Measurements from ENCODE around the gene AATK.

The AATK gene

DNA sequence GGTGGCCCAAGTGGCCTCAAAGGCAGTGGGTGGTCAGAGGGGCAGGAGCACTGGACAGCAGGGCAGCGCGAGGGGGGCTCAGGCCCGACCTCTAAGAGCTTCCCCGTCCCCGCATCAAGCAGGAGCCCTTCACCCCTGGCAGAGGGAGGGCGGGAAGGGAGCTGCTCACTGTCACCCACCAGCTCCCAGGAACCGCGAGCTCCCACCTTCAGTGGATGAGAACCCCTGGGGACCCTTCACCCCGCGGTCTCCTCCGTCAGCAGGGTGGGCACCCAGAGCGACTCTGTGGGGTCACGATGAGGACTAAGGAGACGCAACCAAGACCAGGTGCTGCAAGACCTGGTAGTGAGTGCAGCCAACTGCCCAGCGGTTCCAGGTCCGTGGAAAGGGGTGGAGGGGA, 43.1 kb upstream of the AATK start:
- Mint-ChIP-seq H3K27ac (no peak overlapping the region), H3K36me3 (ENCODE audit: low read depth) (peaks cover 6% of the 10 kb centered on the region), H3K27me3 (ENCODE audit: low read depth) (no peaks in the 10 kb centered on the region), H3K4me1 (no peaks in the 10 kb centered on the region), H3K9me3 (no peaks in the 10 kb centered on the region), H3K4me3 (no peak overlapping the region)
- TF ChIP-seq, protein P1, sequence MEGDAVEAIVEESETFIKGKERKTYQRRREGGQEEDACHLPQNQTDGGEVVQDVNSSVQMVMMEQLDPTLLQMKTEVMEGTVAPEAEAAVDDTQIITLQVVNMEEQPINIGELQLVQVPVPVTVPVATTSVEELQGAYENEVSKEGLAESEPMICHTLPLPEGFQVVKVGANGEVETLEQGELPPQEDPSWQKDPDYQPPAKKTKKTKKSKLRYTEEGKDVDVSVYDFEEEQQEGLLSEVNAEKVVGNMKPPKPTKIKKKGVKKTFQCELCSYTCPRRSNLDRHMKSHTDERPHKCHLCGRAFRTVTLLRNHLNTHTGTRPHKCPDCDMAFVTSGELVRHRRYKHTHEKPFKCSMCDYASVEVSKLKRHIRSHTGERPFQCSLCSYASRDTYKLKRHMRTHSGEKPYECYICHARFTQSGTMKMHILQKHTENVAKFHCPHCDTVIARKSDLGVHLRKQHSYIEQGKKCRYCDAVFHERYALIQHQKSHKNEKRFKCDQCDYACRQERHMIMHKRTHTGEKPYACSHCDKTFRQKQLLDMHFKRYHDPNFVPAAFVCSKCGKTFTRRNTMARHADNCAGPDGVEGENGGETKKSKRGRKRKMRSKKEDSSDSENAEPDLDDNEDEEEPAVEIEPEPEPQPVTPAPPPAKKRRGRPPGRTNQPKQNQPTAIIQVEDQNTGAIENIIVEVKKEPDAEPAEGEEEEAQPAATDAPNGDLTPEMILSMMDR (IDR thresholded peaks at IDR 0.05; ENCODE audit: unreplicated experiment in 3 of 3): no peak

DNA sequence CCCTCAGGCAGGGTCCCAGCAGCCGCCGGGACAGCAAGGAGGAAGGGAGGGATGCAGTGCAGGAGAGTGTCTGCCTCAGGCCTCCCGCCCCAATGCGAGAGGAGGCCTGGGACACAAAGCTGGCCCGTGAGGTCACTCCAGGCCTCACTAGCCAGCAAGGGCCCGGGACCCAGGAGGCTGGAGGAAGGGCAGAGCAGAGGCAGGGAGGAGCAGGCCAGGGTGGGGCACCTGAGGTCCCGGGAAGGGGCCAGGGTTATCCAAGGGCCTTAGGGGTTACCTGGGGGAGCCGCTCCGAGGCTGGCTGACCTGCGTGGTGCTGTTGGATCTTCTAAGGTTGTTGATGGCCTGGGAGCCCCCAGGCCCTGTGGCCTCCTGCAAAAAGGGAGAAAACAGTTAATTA, 42.6 kb upstream of the AATK start:
- no peak overlapping the region for H3K27ac Mint-ChIP-seq
- H3K4me3 Mint-ChIP-seq: no peak overlapping the region
- TF ChIP-seq, protein P1 (IDR thresholded peaks at IDR 0.05; ENCODE audit: unreplicated experiment in 3 of 3): no peak
- H3K9me3 Mint-ChIP-seq: no peaks in the 10 kb centered on the region
- no peaks in the 10 kb centered on the region for H3K27me3 Mint-ChIP-seq (ENCODE audit: low read depth)
- no peaks in the 10 kb centered on the region for H3K4me1 Mint-ChIP-seq
- peaks cover 6% of the 10 kb centered on the region for H3K36me3 Mint-ChIP-seq (ENCODE audit: low read depth)

DNA sequence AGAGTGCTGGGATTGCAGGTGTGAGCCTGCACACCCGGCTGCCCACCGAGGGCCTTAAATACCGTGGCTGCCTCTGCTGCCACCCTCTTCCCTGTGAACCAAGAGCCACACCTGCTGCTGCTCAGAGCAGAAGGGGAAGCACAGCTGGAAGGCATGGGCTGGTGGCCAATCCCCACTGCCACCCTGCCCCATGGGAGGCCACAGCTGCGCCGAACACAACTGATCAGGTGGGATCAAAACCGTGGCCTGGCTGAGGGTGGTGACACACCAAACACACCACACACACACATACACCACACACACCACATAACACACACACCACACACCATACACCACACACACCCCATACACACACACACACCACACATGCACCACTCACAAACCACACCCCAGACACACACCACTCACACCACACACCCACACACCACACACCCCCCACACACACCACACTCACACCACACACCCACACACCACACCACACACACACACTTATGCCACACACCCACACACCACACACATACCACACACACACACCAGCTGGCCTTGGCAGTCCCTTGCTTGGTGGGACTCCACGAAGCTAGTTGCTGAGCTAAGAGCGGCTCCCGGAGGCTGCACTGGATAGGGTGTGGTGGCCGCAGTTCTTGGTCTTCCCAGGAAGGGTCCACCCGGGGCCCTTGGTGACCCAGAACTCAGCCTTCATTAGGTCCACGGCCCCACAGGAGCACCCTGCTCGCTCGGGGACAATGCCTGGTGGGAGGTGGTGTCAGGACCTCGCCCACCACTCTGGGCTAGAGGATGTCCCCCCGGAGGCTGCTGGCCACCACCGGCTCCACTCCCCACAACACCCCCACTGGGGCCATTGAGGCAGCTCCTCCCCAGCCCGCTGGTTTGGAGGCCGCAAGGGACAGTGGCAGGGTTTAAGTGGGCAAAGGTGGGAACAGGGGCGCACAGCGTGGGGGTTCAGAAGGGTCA, 41.9 kb upstream of the AATK start:
- Mint-ChIP-seq H3K36me3 (ENCODE audit: low read depth) (peaks cover 6% of the 10 kb centered on the region), H3K9me3 (no peaks in the 10 kb centered on the region), H3K27ac (no peak overlapping the region), H3K27me3 (ENCODE audit: low read depth) (no peaks in the 10 kb centered on the region), H3K4me3 (no peak overlapping the region), H3K4me1 (no peaks in the 10 kb centered on the region)
- TF ChIP-seq, protein P1 (IDR thresholded peaks at IDR 0.05; ENCODE audit: unreplicated experiment in 3 of 3): no peak

DNA sequence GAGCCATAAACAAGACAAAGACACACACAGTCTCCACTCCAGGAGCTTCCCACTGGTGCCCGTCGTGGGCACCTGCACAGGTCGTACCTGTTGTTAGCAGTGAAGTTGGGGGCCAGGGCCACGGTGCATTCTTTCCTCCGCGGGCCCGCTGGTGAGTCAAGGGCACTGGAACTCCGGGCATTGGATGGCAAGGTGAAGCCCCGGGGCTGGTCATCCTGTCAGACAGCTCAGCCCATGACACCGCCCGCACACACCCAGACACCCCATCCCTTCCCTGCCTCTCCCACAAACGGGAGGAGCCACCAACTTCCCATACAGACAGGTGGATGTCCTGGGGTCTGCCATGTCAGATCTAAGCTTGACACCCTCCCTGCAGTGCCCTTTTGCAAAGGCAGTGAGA, 40.6 kb upstream of the AATK start:
- H3K4me3 Mint-ChIP-seq: no peak overlapping the region
- peaks cover 6% of the 10 kb centered on the region for H3K36me3 Mint-ChIP-seq (ENCODE audit: low read depth)
- H3K27me3 Mint-ChIP-seq (ENCODE audit: low read depth): no peaks in the 10 kb centered on the region
- H3K4me1 Mint-ChIP-seq: no peaks in the 10 kb centered on the region
- TF ChIP-seq, protein P1 (IDR thresholded peaks at IDR 0.05; ENCODE audit: unreplicated experiment in 3 of 3): no peak
- no peaks in the 10 kb centered on the region for H3K9me3 Mint-ChIP-seq
- H3K27ac Mint-ChIP-seq: no peak overlapping the region

DNA sequence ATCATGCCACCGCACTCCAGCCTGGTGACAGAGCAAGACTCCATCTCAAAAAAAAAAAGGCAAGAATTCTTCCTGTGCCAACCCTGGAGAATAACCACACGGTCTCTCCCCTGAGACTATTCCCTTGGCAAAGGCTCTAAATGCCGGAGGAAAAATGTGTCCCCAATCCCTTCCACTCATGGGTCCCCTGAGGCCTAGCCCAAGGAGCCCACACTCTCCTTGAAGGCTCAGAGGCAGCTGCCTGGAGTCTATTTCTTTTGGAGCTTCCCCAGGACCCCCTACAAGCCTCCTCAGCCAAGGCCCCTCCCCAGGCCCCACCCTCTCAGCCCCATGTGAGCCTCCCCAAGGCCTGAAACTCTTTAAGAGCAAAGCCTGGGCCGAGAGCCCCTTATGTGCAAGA, 40.1 kb upstream of the AATK start:
- Mint-ChIP-seq H3K4me3 (no peak overlapping the region), H3K4me1 (no peaks in the 10 kb centered on the region), H3K36me3 (ENCODE audit: low read depth) (peaks cover 5% of the 10 kb centered on the region), H3K27ac (no peak overlapping the region), H3K9me3 (no peaks in the 10 kb centered on the region), H3K27me3 (ENCODE audit: low read depth) (no peaks in the 10 kb centered on the region)
- TF ChIP-seq, protein P1 (IDR thresholded peaks at IDR 0.05; ENCODE audit: unreplicated experiment in 3 of 3): no peak

DNA sequence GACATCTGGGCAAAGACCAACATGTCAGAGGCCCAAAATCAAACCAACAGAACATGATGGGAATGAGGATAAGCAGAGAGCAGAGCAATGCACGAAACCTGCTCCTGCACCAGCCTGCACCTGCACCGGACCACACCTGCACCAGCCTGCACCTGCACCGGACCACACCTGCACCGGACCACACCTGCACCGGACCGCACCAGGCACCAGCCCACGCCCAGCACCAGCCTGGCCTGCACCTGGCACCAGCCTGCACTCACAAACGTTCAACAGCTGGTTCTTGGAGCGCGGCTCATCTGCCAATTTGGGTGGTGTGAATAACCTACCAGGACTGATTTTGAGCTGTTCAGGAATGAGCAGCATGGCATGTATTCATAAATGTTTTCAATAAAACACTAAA, 38.6 kb upstream of the AATK start:
- Mint-ChIP-seq H3K36me3 (ENCODE audit: low read depth) (peaks cover 7% of the 10 kb centered on the region), H3K4me1 (no peaks in the 10 kb centered on the region), H3K9me3 (no peaks in the 10 kb centered on the region), H3K27ac (no peak overlapping the region), H3K27me3 (ENCODE audit: low read depth) (no peaks in the 10 kb centered on the region), H3K4me3 (no peak overlapping the region)
- TF ChIP-seq, protein P1 (IDR thresholded peaks at IDR 0.05; ENCODE audit: unreplicated experiment in 3 of 3): no peak
